ENCODE data around the gene STX8. TPM values are rescaled to one million over a fixed set of nuclear protein-coding genes. Genes with fewer than 3 reads are reported as not detected.
"Not testable (repeated sequence)": the region's sequence is repeated elsewhere in the genome, so short reads cannot be mapped to it uniquely, and the experiment has no call there.

The STX8 gene
- total and polyA plus RNA-seq, 2 donors: 68.4 to 101 TPM

GRCh38 chr17:9571201-9571600 is 4.4 kb downstream of the STX8 start:
- H3K36me3 ChIP-seq (ENCODE audit: insufficient read depth): no peaks in the 10 kb centered on the region
- no peaks in the 10 kb centered on the region for H3K4me1 ChIP-seq (ENCODE audit: insufficient read depth)
- no peak overlapping the region for H3K4me3 ChIP-seq (ENCODE audit: low read depth, low read length)
- no peak overlapping the region for H3K27ac ChIP-seq (ENCODE audit: low read depth)
- DNase-seq (ENCODE audit: extremely low spot score): no peak
- 92% methylated on average over 10 of the region's 10 CpGs for WGBS

DNA sequence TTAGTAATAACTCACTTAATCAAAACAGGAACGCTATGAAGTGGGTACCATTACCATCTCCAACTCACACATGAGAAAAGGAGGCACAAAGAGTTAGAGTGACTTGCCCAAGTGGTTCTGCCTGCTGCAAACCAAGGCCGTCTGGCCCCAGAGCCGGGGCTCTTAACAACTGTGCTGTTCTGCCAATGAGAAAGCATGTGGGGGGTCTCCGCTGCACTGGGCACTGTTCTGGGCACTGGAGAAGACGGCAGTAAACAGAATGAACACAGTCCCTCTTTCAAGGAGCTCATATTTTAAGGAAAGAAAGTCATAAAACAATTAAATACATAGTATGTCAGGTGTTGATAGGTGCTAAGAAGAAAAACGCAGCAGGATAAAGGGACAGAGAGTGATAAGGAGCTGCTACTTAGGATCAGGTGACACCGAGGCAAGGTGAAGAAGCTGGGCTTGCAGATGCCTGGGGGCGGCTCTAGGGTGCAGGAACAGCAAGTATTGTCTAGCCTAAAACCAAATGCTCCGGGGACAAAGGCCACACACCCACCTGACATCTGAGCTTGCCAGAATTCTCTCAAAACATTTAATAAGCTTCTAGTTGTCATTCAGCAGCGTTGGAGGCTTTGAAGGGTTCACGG is 6.5 kb downstream of the STX8 start:
- H3K27ac ChIP-seq (ENCODE audit: low read depth): no peak overlapping the region
- H3K4me3 ChIP-seq (ENCODE audit: low read depth, low read length): no peak overlapping the region
- H3K36me3 ChIP-seq (ENCODE audit: insufficient read depth): no peaks in the 10 kb centered on the region
- 85% methylated on average over 11 of the region's 11 CpGs for WGBS
- H3K4me1 ChIP-seq (ENCODE audit: insufficient read depth): peaks cover 2% of the 10 kb centered on the region
- no peak for DNase-seq (ENCODE audit: extremely low spot score)

DNA sequence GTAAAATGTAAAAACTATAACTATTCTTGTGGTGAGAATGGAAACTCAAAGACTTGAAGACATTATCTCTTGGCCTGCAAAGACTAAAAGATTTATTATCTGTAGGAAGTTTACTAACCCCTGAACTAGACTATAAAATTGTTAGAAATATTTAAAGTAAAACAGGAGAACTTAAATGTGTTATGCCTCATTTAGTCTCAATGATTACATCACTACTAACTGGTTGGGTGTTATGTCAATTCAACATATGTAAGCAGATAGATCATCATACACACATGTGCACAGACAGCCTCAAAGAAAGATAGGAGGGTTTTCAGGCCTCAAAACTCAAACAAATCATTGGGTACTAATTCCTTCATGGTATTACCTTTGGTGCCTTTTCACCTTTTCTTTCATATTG is 7.6 kb downstream of the STX8 start:
- Histone ChIP-seq H3K4me3 (ENCODE audit: low read depth, low read length) (no peak overlapping the region), H3K4me1 (ENCODE audit: insufficient read depth) (peaks cover 2% of the 10 kb centered on the region), H3K27ac (ENCODE audit: low read depth) (no peak overlapping the region), H3K36me3 (ENCODE audit: insufficient read depth) (no peaks in the 10 kb centered on the region)
- no peak for DNase-seq (ENCODE audit: extremely low spot score)

GRCh38 chr17:9566739-9567138 is 8.9 kb downstream of the STX8 start:
- not testable (repeated sequence) for H3K4me3 ChIP-seq (ENCODE audit: low read depth, low read length); H3K4me1 ChIP-seq (ENCODE audit: insufficient read depth); H3K27ac ChIP-seq (ENCODE audit: low read depth); H3K36me3 ChIP-seq (ENCODE audit: insufficient read depth); DNase-seq (ENCODE audit: extremely low spot score)
- WGBS: 98% methylated on average over 5 of the region's 5 CpGs

DNA sequence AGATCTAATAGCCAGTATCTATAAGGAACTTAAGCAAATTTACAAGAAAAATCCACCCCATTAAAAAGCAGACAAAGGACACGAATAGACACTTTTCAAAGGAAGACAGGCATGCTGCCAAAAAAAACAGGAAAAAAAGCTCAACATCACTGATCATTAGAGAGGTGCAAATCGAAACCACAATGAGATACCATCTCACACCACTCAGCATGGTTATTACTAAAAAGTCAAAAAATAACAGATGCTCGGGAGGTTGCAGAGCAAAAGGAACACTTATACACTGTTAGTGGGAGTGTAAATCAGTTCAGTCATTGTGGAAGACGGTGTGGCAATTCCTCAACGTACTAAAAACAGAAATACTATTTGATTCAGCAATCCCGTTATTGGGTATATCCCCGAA is 9.6 kb downstream of the STX8 start:
- 72% methylated on average over 7 of the region's 7 CpGs for WGBS
- no peak overlapping the region for H3K27ac ChIP-seq (ENCODE audit: low read depth)
- H3K4me1 ChIP-seq (ENCODE audit: insufficient read depth): peaks cover 2% of the 10 kb centered on the region
- peaks cover 2% of the 10 kb centered on the region for H3K36me3 ChIP-seq (ENCODE audit: insufficient read depth)
- no peak overlapping the region for H3K4me3 ChIP-seq (ENCODE audit: low read depth, low read length)
- DNase-seq (ENCODE audit: extremely low spot score): no peak

DNA sequence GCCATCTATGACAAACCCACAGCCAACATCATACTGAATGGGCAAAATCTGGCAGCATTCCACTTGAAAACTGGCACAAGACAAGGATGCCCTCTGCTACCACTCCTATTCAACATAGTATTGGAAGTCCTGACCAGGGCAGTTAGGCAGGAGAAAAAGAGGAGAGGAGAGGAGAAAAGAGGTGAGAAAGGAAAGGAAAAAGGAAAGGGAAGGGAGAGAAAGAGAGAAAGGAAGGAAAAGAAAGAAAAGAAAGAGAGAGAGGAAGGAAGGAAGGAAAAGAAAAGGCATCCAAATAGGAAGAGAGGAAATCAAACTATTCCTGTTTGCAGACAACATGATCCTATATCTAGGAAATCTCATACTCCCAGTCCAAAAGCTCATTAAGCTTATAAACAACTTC is 11.5 kb downstream of the STX8 start:
- H3K27ac ChIP-seq (ENCODE audit: low read depth): peak overlapping the region; percentile 45
- DNase-seq (ENCODE audit: extremely low spot score): no peak
- peaks cover 2% of the 10 kb centered on the region for H3K36me3 ChIP-seq (ENCODE audit: insufficient read depth)
- H3K4me3 ChIP-seq (ENCODE audit: low read depth, low read length): no peak overlapping the region
- H3K4me1 ChIP-seq (ENCODE audit: insufficient read depth): peaks cover 2% of the 10 kb centered on the region

GRCh38 chr17:9557857-9558256 is 17.8 kb downstream of the STX8 start:
- DNase-seq (ENCODE audit: extremely low spot score): no peak
- WGBS: 80% methylated on average over 9 of the region's 9 CpGs
- H3K4me3 ChIP-seq (ENCODE audit: low read depth, low read length): no peak overlapping the region
- peaks cover 2% of the 10 kb centered on the region for H3K36me3 ChIP-seq (ENCODE audit: insufficient read depth)
- no peaks in the 10 kb centered on the region for H3K4me1 ChIP-seq (ENCODE audit: insufficient read depth)
- H3K27ac ChIP-seq (ENCODE audit: low read depth): no peak overlapping the region

DNA sequence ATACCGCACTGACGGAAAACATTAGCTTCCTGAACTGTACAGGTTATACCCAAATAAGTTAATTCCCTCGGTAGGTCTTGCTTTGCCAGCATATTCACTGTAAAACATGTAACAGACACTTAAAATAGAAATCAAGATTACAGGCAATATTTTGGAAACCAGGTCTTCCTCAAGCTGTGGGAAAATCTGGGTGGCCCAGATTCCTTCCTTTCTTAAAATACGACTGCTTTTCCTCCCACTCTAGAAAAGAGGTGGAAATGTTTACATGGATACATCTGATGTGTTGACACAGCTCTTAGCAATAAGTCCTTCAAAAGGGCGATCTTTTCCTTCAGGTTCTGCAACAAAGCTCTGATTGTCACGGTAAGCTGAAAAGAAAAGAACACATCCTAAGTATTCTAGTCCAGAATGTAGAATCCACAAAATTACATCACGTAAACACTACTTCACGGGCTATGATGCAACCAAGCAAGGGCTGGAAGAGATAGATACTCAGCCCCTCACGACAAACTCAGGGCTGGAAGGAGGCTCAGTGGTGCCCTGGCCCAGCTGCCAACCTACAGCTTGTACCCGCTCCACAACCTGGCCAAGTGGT is 18.4 kb downstream of the STX8 start:
- WGBS: 55% methylated on average over 10 of the region's 10 CpGs
- Histone ChIP-seq H3K4me3 (ENCODE audit: low read depth, low read length) (no peak overlapping the region), H3K36me3 (ENCODE audit: insufficient read depth) (no peaks in the 10 kb centered on the region), H3K4me1 (ENCODE audit: insufficient read depth) (no peaks in the 10 kb centered on the region), H3K27ac (ENCODE audit: low read depth) (no peak overlapping the region)
- DNase-seq (ENCODE audit: extremely low spot score): no peak

- H3K4me3 ChIP-seq (ENCODE audit: low read depth, low read length); H3K27ac ChIP-seq (ENCODE audit: low read depth); H3K4me1 ChIP-seq (ENCODE audit: insufficient read depth); DNase-seq (ENCODE audit: extremely low spot score); H3K36me3 ChIP-seq (ENCODE audit: insufficient read depth): not testable (repeated sequence)
- WGBS: 86% methylated on average over 6 of the region's 6 CpGs
Observed at GRCh38 chr17:9554715-9555114, 20.9 kb downstream of the STX8 start.

DNA sequence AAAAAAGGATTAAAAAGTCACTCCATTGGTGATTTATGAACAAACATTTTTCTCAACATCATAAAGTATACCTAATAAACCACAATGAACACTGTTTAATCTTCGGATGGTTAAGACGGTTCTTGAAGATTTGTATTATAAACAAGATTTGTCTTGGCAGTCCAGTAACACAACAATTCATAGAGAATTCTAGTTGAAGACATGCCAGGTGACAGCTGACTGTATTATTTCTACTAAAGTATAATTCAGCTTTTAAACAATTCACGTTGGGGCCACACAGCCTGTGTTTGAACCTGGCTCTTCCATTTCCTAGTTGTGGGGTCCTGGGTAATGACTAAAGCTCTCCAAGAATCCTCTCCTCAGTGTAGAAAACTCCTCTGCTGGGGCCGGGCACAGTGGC is 22.0 kb downstream of the STX8 start:
- Histone ChIP-seq H3K4me3 (ENCODE audit: low read depth, low read length) (no peak overlapping the region), H3K4me1 (ENCODE audit: insufficient read depth) (no peaks in the 10 kb centered on the region), H3K36me3 (ENCODE audit: insufficient read depth) (no peaks in the 10 kb centered on the region), H3K27ac (ENCODE audit: low read depth) (no peak overlapping the region)
- WGBS: 37% methylated on average over 4 of the region's 4 CpGs
- DNase-seq (ENCODE audit: extremely low spot score): no peak

- Histone ChIP-seq H3K4me1 (ENCODE audit: insufficient read depth) (no peaks in the 10 kb centered on the region), H3K4me3 (ENCODE audit: low read depth, low read length) (no peak overlapping the region), H3K36me3 (ENCODE audit: insufficient read depth) (no peaks in the 10 kb centered on the region), H3K27ac (ENCODE audit: low read depth) (no peak overlapping the region)
- WGBS: 45% methylated on average over 2 of the region's 2 CpGs
- no peak for DNase-seq (ENCODE audit: extremely low spot score)
Observed at GRCh38 chr17:9553181-9553580, 22.4 kb downstream of the STX8 start.

GRCh38 chr17:9549215-9549614 is 26.4 kb downstream of the STX8 start:
- Histone ChIP-seq H3K36me3 (ENCODE audit: insufficient read depth) (no peaks in the 10 kb centered on the region), H3K4me3 (ENCODE audit: low read depth, low read length) (no peak overlapping the region), H3K4me1 (ENCODE audit: insufficient read depth) (no peaks in the 10 kb centered on the region), H3K27ac (ENCODE audit: low read depth) (no peak overlapping the region)
- WGBS: 96% methylated on average over 2 of the region's 2 CpGs
- DNase-seq (ENCODE audit: extremely low spot score): no peak

GRCh38 chr17:9544221-9544620 is 31.4 kb downstream of the STX8 start:
- Histone ChIP-seq H3K27ac (ENCODE audit: low read depth) (no peak overlapping the region), H3K4me3 (ENCODE audit: low read depth, low read length) (no peak overlapping the region), H3K36me3 (ENCODE audit: insufficient read depth) (no peaks in the 10 kb centered on the region), H3K4me1 (ENCODE audit: insufficient read depth) (no peaks in the 10 kb centered on the region)
- no peak for DNase-seq (ENCODE audit: extremely low spot score)
- WGBS: 79% methylated on average over 7 of the region's 7 CpGs

- Histone ChIP-seq H3K4me3 (ENCODE audit: low read depth, low read length) (no peak overlapping the region), H3K27ac (ENCODE audit: low read depth) (no peak overlapping the region), H3K36me3 (ENCODE audit: insufficient read depth) (peaks cover 1% of the 10 kb centered on the region), H3K4me1 (ENCODE audit: insufficient read depth) (no peaks in the 10 kb centered on the region)
- WGBS: 94% methylated on average over 4 of the region's 4 CpGs
- no peak for DNase-seq (ENCODE audit: extremely low spot score)
Observed at GRCh38 chr17:9541718-9542117, 33.9 kb downstream of the STX8 start.

- H3K4me3 ChIP-seq (ENCODE audit: low read depth, low read length): no peak overlapping the region
- no peak overlapping the region for H3K27ac ChIP-seq (ENCODE audit: low read depth)
- H3K4me1 ChIP-seq (ENCODE audit: insufficient read depth): no peaks in the 10 kb centered on the region
- WGBS: 66% methylated on average over 4 of the region's 4 CpGs
- DNase-seq (ENCODE audit: extremely low spot score): no peak
- peaks cover 1% of the 10 kb centered on the region for H3K36me3 ChIP-seq (ENCODE audit: insufficient read depth)
Observed at GRCh38 chr17:9538626-9539025, 37.0 kb downstream of the STX8 start.

Data from urinary bladder (tissue), 4 donors.